Neuron (in vitro differentiated cells): ENCODE data around the gene HHLA2.
"Not testable (repeated sequence)": the region's sequence is repeated elsewhere in the genome, so short reads cannot be mapped to it uniquely, and the experiment has no call there.

ENCODE experiments used
- H2AFZ ChIP-seq: one replicate; pipeline ENCODE4 v1.6.1; 2013; ENCODE audit warnings: low read depth, mild to moderate bottlenecking, inconsistent platforms, low read length, moderate library complexity
- H3K27me3 ChIP-seq: one replicate; pipeline ENCODE4 v1.6.1; 2013; ENCODE audit warnings: low read length; ENCODE audit not compliant: insufficient read depth
- H3K36me3 ChIP-seq: one replicate; pipeline ENCODE4 v1.6.1; 2013; ENCODE audit warnings: low read length; ENCODE audit not compliant: insufficient read depth
- H3K4me1 ChIP-seq: one replicate; pipeline ENCODE4 v1.6.1; 2013; ENCODE audit warnings: low read length; ENCODE audit not compliant: insufficient read depth
- H3K4me3 ChIP-seq: 2 replicates; pipeline ENCODE4 v1.5.1; 2013; ENCODE audit warnings: mild to moderate bottlenecking, low read length, moderate library complexity
- H3K9me3 ChIP-seq: one replicate; pipeline ENCODE4 v1.6.1; 2013; ENCODE audit warnings: low read length

HHLA2 gene

GRCh38 chr3:108285176-108285575, 11.2 kb upstream of the HHLA2 start:
- Histone ChIP-seq H3K27me3 (no peaks in the 10 kb centered on the region), H3K9me3 (no peaks in the 10 kb centered on the region), H3K4me3 (no peak overlapping the region), H3K4me1 (peaks cover 6% of the 10 kb centered on the region), H3K36me3 (no peaks in the 10 kb centered on the region), H2AFZ (no peak overlapping the region)

GRCh38 chr3:108287146-108287545, 9.2 kb upstream of the HHLA2 start:
- no peak overlapping the region for H2AFZ ChIP-seq
- H3K9me3 ChIP-seq = no peaks in the 10 kb centered on the region
- no peak overlapping the region for H3K4me3 ChIP-seq
- peaks cover 6% of the 10 kb centered on the region for H3K4me1 ChIP-seq
- H3K27me3 ChIP-seq = no peaks in the 10 kb centered on the region
- H3K36me3 ChIP-seq = no peaks in the 10 kb centered on the region

GRCh38 chr3:108288193-108288592, 8.2 kb upstream of the HHLA2 start:
- not testable (repeated sequence) for H3K27me3 ChIP-seq, H3K36me3 ChIP-seq, H3K4me1 ChIP-seq, H3K9me3 ChIP-seq, H2AFZ ChIP-seq, H3K4me3 ChIP-seq

GRCh38 chr3:108289159-108289558, 7.2 kb upstream of the HHLA2 start:
- H3K4me3 ChIP-seq = no peak overlapping the region
- H3K27me3 ChIP-seq = no peaks in the 10 kb centered on the region
- H2AFZ ChIP-seq = no peak overlapping the region
- no peaks in the 10 kb centered on the region for H3K4me1 ChIP-seq
- H3K9me3 ChIP-seq = no peaks in the 10 kb centered on the region
- no peaks in the 10 kb centered on the region for H3K36me3 ChIP-seq

- peaks cover under 1% of the 10 kb centered on the region for H3K4me1 ChIP-seq
- H3K4me3 ChIP-seq = no peak overlapping the region
- H3K36me3 ChIP-seq = no peaks in the 10 kb centered on the region
- H2AFZ ChIP-seq = no peak overlapping the region
- H3K27me3 ChIP-seq = no peaks in the 10 kb centered on the region
- no peaks in the 10 kb centered on the region for H3K9me3 ChIP-seq
Observed at GRCh38 chr3:108292450-108292849, 3.9 kb upstream of the HHLA2 start.

- Histone ChIP-seq H3K4me3 (no peak overlapping the region), H2AFZ (no peak overlapping the region), H3K9me3 (no peaks in the 10 kb centered on the region), H3K27me3 (no peaks in the 10 kb centered on the region), H3K36me3 (no peaks in the 10 kb centered on the region), H3K4me1 (peaks cover 3% of the 10 kb centered on the region)
Observed at GRCh38 chr3:108292905-108293328, 3.4 kb upstream of the HHLA2 start.

- no peak overlapping the region for H2AFZ ChIP-seq
- H3K9me3 ChIP-seq = no peaks in the 10 kb centered on the region
- H3K4me3 ChIP-seq = no peak overlapping the region
- H3K4me1 ChIP-seq = peaks cover 3% of the 10 kb centered on the region
- H3K27me3 ChIP-seq = no peaks in the 10 kb centered on the region
- no peaks in the 10 kb centered on the region for H3K36me3 ChIP-seq
Observed at GRCh38 chr3:108293858-108294257, 2.5 kb upstream of the HHLA2 start.

- Histone ChIP-seq H3K36me3 (no peaks in the 10 kb centered on the region), H3K9me3 (no peaks in the 10 kb centered on the region), H3K4me3 (no peak overlapping the region), H2AFZ (no peak overlapping the region), H3K27me3 (no peaks in the 10 kb centered on the region), H3K4me1 (peaks cover 3% of the 10 kb centered on the region)
Observed at GRCh38 chr3:108295421-108296175, 750 bp upstream of the HHLA2 start.

- Histone ChIP-seq H3K4me1 (peaks cover 3% of the 10 kb centered on the region), H3K27me3 (no peaks in the 10 kb centered on the region), H3K36me3 (no peaks in the 10 kb centered on the region), H3K9me3 (no peaks in the 10 kb centered on the region), H2AFZ (no peak overlapping the region), H3K4me3 (no peak overlapping the region)
Observed at GRCh38 chr3:108297647-108298046, 1.3 kb downstream of the HHLA2 start.

- Histone ChIP-seq H3K36me3 (no peaks in the 10 kb centered on the region), H2AFZ (no peak overlapping the region), H3K9me3 (no peaks in the 10 kb centered on the region), H3K27me3 (no peaks in the 10 kb centered on the region), H3K4me3 (no peak overlapping the region), H3K4me1 (peaks cover 3% of the 10 kb centered on the region)
Observed at GRCh38 chr3:108298056-108298455, 1.7 kb downstream of the HHLA2 start.

- Histone ChIP-seq H3K4me1 (peaks cover 3% of the 10 kb centered on the region), H3K9me3 (no peaks in the 10 kb centered on the region)
Observed at GRCh38 chr3:108300103-108300849, 3.9 kb downstream of the HHLA2 start.

GRCh38 chr3:108301695-108302404, 5.5 kb downstream of the HHLA2 start:
- no peaks in the 10 kb centered on the region for H3K27me3 ChIP-seq
- peaks cover 3% of the 10 kb centered on the region for H3K4me1 ChIP-seq
- H3K36me3 ChIP-seq = no peaks in the 10 kb centered on the region

More at GRCh38 chr3:108300103-108300849, 3.9 kb downstream of the HHLA2 start:
- Histone ChIP-seq H3K4me3 (no peak overlapping the region), H3K27me3 (no peaks in the 10 kb centered on the region), H2AFZ (no peak overlapping the region), H3K36me3 (no peaks in the 10 kb centered on the region)

GRCh38 chr3:108302570-108302969, 6.2 kb downstream of the HHLA2 start:
- Histone ChIP-seq H2AFZ (no peak overlapping the region), H3K4me3 (no peak overlapping the region), H3K36me3 (no peaks in the 10 kb centered on the region), H3K9me3 (no peaks in the 10 kb centered on the region), H3K27me3 (no peaks in the 10 kb centered on the region), H3K4me1 (peaks cover 2% of the 10 kb centered on the region)

More at GRCh38 chr3:108301695-108302404, 5.5 kb downstream of the HHLA2 start:
- no peak overlapping the region for H3K4me3 ChIP-seq
- no peaks in the 10 kb centered on the region for H3K9me3 ChIP-seq
- H2AFZ ChIP-seq = no peak overlapping the region
